ENCODE measurements around the gene GTSF1L.

GTSF1L gene

GRCh38 chr20:43710370-43711044 is 16.3 kb downstream of the GTSF1L start:
- no peak for DNase-seq (ENCODE audit: insufficient read length, low spot score)
- no peak for FAIRE-seq
- TF ChIP-seq CTCF (IDR thresholded peaks at IDR 0.05; ENCODE audit: insufficient read depth, missing control alignments), result no peak

- no peak for FAIRE-seq
These were observed 24.3 kb downstream of the GTSF1L start for GRCh38 chr20:43702502-43702901.

GRCh38 chr20:43700627-43701026 is 26.2 kb downstream of the GTSF1L start:
- TF ChIP-seq CTCF (IDR thresholded peaks at IDR 0.05; ENCODE audit: insufficient read depth, missing control alignments), result no peak
- FAIRE-seq, result no peak
- DNase-seq (ENCODE audit: insufficient read length, low spot score), result no peak

More at GRCh38 chr20:43702502-43702901, 24.3 kb downstream of the GTSF1L start:
- DNase-seq (ENCODE audit: insufficient read length, low spot score), result no peak
- no peak for TF ChIP-seq CTCF (IDR thresholded peaks at IDR 0.05; ENCODE audit: insufficient read depth, missing control alignments)

- no peak for TF ChIP-seq CTCF (IDR thresholded peaks at IDR 0.05; ENCODE audit: insufficient read depth, missing control alignments)
- DNase-seq (ENCODE audit: insufficient read length, low spot score), result no peak
- no peak for FAIRE-seq
These were observed 26.7 kb downstream of the GTSF1L start for GRCh38 chr20:43699941-43700565.

- FAIRE-seq (no peak), DNase-seq (ENCODE audit: insufficient read length, low spot score) (no peak)
- no peak for TF ChIP-seq CTCF (IDR thresholded peaks at IDR 0.05; ENCODE audit: insufficient read depth, missing control alignments)
These were observed 31.2 kb downstream of the GTSF1L start for GRCh38 chr20:43695571-43695970.

- FAIRE-seq, result no peak
- TF ChIP-seq CTCF (IDR thresholded peaks at IDR 0.05; ENCODE audit: insufficient read depth, missing control alignments), result no peak
These were observed 32.0 kb downstream of the GTSF1L start for GRCh38 chr20:43694763-43695162.

GRCh38 chr20:43691928-43692524 is 34.8 kb downstream of the GTSF1L start:
- FAIRE-seq, result no peak

More at GRCh38 chr20:43694763-43695162, 32.0 kb downstream of the GTSF1L start:
- DNase-seq (ENCODE audit: insufficient read length, low spot score), result no peak

More at GRCh38 chr20:43691928-43692524, 34.8 kb downstream of the GTSF1L start:
- DNase-seq (ENCODE audit: insufficient read length, low spot score), result peak; percentile 57
- peak; percentile 56 for TF ChIP-seq CTCF (IDR thresholded peaks at IDR 0.05; ENCODE audit: insufficient read depth, missing control alignments)
